ENCODE data around the gene ZNF84.

DNA sequence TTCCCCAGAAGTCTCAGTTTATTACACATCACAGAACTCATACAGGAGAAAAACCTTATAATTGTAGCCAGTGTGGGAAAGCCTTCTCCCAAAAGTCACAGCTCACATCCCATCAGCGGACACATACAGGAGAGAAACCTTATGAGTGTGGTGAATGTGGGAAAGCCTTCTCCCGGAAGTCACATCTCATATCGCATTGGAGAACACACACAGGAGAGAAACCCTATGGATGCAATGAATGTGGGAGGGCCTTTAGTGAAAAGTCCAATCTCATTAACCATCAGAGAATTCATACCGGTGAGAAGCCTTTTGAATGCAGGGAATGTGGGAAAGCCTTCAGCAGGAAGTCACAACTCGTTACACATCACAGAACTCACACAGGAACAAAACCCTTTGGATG lies 20.1 kb downstream of the ZNF84 start:
- TF ChIP-seq, protein P1, sequence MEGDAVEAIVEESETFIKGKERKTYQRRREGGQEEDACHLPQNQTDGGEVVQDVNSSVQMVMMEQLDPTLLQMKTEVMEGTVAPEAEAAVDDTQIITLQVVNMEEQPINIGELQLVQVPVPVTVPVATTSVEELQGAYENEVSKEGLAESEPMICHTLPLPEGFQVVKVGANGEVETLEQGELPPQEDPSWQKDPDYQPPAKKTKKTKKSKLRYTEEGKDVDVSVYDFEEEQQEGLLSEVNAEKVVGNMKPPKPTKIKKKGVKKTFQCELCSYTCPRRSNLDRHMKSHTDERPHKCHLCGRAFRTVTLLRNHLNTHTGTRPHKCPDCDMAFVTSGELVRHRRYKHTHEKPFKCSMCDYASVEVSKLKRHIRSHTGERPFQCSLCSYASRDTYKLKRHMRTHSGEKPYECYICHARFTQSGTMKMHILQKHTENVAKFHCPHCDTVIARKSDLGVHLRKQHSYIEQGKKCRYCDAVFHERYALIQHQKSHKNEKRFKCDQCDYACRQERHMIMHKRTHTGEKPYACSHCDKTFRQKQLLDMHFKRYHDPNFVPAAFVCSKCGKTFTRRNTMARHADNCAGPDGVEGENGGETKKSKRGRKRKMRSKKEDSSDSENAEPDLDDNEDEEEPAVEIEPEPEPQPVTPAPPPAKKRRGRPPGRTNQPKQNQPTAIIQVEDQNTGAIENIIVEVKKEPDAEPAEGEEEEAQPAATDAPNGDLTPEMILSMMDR (IDR thresholded peaks at IDR 0.05), result no peak
- TF ChIP-seq POLR2A (IDR thresholded peaks at IDR 0.05), result no peak
